HEK293T (cell line): Measurements from ENCODE around the gene CIDEC.

Experiments used
- FOXA1 ChIP-seq: fragments of 450-650 bp; IDR thresholded peaks from 2 replicates; pipeline ENCODE4 v1.6.1; 2016; ENCODE audit warnings: mild to moderate bottlenecking
- FOXM1 ChIP-seq: fragments of 450-650 bp; IDR thresholded peaks from 2 replicates; pipeline ENCODE4 v1.6.1; 2017; ENCODE audit warnings: mild to moderate bottlenecking, borderline replicate concordance
- HDGF ChIP-seq: fragments of 450-650 bp; IDR thresholded peaks from 2 replicates; pipeline ENCODE4 v1.6.1; 2017; ENCODE audit warnings: antibody characterized with exemption, borderline replicate concordance
- PKNOX1 ChIP-seq: fragments of 450-650 bp; IDR thresholded peaks from 2 replicates; pipeline ENCODE4 v1.6.1; 2016
- TARDBP ChIP-seq: fragments of 450-650 bp; IDR thresholded peaks from 2 replicates; pipeline ENCODE4 v1.6.1; 2016

GRCh38 chr3:9864200-9864927, 15.7 kb downstream of the CIDEC start:
- TF ChIP-seq FOXA1 (no peak), FOXM1 (no peak), HDGF (no peak), PKNOX1 (no peak), TARDBP (no peak)
